Endometrial microvascular endothelial cells (primary cell): ENCODE results near the gene EPGN. TPM values are rescaled to one million over a fixed set of nuclear protein-coding genes. Genes with fewer than 3 reads are reported as not detected.

Experiments
- in situ Hi-C: cut with HindIII; loops from 2 replicates; pipeline ENCODE4 v1.10.0; 2017; ENCODE audit warnings: low sequenced_read_pairs, low pct_unique_long_range_greater_than_20kb; ENCODE audit errors: inconsistent ontology term
- total RNA-seq: library from RNA; depleted of rRNA; stranded (reverse); fragments of >200 nt; gene quantifications from one replicate; pipeline ENCODE4 v1.2.3, GENCODE V29; 2015; ENCODE audit errors: inconsistent ontology term

EPGN gene, protein sequence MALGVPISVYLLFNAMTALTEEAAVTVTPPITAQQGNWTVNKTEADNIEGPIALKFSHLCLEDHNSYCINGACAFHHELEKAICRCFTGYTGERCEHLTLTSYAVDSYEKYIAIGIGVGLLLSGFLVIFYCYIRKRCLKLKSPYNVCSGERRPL
- not detected for total RNA-seq

GRCh38 chr4:74308215-74308614 is at the start of gene EPGN:
TSS of gene EPGN (plus strand) at chr4:74308470. CDS start at chr4:74308534, 64 bp downstream.
- in situ Hi-C loops = loop anchor here (5.0 kb wide), 1 partner anchor 81 kb away; no protein-coding TSS in a partner anchor

DNA sequence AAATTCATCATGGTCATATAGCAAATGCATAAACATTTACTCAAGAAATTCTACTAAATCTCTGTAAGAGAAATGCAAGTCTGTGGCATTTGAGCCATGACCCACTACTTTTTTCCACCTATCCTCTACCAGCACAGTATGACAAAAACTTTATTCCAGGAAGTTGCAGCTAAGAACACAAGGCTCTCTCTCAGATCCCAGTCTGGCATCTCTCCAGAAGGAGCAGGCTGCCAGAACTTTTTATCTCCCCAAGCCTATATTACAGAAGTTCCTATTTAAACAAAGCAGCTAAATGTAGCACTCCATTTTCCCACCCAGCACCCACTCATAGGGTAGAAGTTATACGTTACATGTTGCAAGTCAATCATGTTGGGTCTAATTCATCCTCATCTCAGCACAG is 49.3 kb upstream of the EPGN start:
- in situ Hi-C loops = no loop called here

DNA sequence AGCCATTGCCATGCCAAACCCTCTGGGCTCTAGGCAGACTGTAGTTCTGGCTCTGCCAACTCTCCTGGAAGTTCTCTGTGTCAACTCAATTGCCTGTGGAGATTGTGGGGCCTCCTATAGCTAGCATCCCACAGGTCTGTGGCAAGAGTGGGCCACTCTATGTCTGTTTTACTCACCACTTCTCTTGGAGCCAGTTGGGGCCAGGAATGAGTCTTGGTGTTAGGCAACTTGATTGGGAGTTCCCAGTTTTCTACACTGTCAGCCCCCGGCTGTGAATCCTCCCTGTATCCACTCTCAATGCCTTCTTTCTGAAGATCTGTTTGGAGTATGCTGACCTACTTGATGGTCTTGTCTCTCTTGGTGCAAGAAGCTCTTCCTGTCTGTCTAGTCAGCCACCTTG is 48.2 kb upstream of the EPGN start:
- in situ Hi-C loops = no loop called here

- in situ Hi-C loops = no loop called here
Measured at GRCh38 chr4:74262522-74262921, 45.7 kb upstream of the EPGN start.

- in situ Hi-C loops = no loop called here
Measured at GRCh38 chr4:74263551-74263950, 44.7 kb upstream of the EPGN start.

GRCh38 chr4:74266081-74266480 is 42.2 kb upstream of the EPGN start:
- in situ Hi-C loops = no loop called here

DNA sequence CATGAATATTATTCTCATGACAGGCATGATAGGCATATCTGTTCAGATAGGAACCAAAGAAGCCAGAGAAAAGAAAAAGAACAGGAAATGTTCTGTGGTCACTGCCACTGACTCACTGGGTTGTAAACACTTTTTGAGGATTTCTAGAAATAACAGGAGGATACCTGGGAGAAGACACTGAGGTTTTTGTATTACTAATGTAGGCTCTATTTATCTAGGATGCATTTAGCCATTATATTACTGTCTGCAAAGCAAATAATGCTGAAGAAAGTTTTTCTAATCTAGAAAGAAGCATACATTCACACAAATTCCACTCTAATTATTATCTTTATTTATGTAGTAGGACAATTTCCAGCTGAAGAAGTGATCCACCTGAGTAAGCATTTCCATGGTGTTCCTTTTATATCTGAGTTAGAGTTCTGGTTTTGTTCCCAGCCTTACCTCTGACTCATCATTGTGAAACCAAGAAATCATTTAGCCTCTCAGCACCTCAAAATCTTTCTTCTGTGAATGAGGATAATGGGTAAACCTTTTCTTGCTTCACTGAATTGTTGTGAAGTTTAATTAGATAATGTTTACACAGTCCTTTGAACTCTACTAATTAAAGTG is 40.2 kb upstream of the EPGN start:
- in situ Hi-C loops = no loop called here

- in situ Hi-C loops = no loop called here
Measured at GRCh38 chr4:74268643-74269042, 39.6 kb upstream of the EPGN start.

- in situ Hi-C loops = no loop called here
Measured at GRCh38 chr4:74278490-74278889, 29.8 kb upstream of the EPGN start.

DNA sequence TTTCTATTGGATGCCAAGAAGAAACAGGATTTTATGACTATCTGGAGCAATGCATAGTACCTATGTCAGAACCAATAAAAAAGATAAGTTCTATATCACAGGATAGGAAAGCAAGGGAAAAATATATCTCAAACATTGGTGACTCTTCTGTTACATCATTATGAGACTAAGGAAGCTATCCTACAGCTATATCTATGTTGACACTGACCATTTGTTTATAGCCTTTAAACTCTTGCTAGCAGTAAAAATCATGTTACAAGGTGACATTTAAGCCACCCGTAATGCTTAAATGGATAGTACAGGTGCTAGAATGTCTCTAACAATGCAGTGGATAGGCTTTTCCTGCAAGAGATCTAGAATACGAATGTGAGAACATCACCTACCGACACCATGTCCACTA is 28.6 kb upstream of the EPGN start:
- in situ Hi-C loops = no loop called here

DNA sequence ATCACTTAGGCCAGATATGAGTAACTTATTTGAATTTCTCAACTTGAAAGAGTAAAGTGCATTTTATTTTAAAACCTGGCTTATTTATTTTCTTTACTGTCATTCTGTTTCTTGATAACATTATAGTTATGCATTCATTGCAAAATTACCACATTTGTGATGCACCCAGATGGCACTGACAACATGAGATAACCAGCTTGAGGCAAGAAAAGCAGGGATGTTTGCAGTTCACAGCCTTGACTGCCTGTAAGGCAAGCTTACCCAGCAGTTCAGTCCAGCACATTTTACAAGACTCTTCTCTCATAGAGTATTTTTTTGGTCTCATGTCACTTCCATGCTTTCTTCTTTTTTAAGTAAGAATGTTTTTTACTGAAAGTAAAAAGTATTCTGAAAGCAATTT is 25.3 kb upstream of the EPGN start:
- in situ Hi-C loops = no loop called here

DNA sequence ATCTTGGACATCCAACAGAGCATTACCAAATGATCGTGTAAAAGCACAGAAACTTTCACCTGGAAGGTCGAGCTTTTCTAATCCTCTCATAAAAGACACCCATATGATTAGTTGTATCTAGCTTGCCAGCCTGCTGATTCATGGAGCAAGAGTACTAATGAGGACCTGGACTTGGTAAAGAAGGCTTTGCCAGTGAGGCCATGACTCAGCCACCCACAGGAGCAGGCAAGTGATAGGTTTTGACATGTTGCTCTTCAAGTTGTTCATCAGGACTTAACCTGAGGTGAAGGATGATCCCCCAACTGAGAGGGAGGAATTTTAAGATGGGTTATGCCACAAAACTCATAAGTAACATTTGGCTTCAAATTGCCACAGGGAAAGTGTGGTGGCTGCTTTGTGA is 24.7 kb upstream of the EPGN start:
- in situ Hi-C loops = no loop called here

DNA sequence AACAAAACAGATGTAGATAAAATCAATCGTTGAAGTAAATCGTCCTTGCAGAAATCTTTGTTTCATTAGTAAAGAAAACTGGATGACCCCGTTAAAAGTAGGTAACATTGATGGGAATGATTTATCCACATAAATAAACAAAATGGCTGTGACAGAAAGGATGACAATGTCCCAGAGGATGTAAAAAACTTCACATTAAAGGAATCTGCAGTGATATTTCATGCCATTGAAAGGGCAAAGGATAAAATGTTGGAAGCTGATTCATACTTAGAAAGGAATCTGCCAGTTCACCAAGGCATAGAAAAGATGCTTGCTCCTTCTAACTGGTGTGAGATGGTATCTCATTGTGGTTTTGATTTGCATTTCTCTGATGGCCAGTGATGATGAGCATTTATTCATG is 24.2 kb upstream of the EPGN start:
- in situ Hi-C loops = no loop called here

DNA sequence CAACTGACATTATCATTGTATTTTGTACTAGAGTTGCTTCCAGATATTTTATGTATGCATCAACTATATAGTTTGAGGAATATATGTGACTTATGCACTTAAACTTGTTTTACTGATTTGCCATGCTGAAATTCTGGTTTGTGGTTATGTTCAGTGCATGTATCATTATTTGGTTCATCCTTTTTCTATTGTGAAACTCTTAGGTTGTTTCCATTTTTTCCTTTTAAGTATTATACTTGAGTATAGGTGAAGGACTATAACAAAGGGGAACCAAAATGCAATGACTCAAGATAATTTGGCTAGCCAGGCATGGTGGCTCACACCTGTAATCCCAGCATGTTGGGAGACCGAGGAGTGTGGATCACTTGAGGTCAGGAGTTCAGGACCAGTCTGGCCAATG is 21.1 kb upstream of the EPGN start:
- in situ Hi-C loops = no loop called here

DNA sequence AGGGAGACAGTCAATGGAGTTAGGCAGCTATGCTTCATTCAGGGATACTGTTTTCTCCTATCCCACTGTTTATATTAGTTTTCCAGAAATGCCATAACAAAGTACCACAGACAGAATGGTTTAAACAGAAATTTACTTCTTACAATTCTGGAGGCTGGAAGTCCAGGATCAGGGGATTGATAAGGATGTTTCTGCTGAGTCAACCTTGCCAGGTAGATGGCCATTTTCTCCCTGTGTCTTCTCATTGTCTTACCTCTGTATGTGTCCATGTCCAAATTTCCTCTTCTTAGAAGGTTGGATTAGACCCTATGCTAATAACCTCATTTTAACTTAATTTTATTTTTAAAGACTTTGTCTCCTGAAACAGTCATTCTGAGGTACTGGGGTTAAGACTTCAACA is 20.5 kb upstream of the EPGN start:
- in situ Hi-C loops = no loop called here

GRCh38 chr4:74291471-74291870 is 16.8 kb upstream of the EPGN start:
- in situ Hi-C loops = no loop called here

DNA sequence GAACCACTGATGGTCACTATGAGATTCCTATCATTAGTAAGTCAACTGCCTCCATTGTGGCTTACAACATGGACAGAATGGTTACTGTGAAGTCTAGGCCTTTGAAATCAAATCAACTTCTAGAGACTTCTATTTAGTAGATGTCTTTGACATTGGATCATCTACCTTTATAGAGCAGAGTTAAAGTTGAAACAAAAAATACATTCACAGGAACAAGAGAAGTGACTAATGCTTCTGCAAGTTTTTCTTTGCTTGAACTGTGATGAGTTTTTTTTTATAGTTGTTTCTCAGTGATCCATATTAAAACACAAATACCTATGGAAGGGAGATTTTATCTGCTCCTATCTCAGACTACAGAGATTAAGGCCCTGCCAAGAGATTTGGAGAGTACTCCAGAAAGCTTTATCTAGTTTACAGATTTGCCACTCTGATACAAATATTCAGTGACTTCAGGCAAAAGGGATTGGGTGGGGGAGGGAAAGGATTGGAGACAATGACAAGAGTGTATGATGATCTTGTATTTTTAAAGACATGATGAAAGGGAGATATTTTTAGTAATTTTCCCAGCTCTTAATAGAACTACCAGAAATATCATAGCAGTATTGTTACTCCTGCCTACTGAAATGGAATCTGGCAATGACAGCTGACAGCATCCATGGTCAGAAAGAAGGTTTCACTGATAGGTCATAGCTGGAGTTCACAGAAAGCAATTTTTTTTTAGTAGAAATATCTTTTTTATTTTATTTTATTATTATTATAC is 16.0 kb upstream of the EPGN start:
- in situ Hi-C loops = no loop called here

GRCh38 chr4:74293558-74293957 is 14.7 kb upstream of the EPGN start:
- in situ Hi-C loops = no loop called here

GRCh38 chr4:74294681-74295080 is 13.6 kb upstream of the EPGN start:
- in situ Hi-C loops = no loop called here

- in situ Hi-C loops = no loop called here
Measured at GRCh38 chr4:74297539-74297938, 10.7 kb upstream of the EPGN start.
